ENCODE results near the gene MAP1LC3B.

MAP1LC3B gene

DNA sequence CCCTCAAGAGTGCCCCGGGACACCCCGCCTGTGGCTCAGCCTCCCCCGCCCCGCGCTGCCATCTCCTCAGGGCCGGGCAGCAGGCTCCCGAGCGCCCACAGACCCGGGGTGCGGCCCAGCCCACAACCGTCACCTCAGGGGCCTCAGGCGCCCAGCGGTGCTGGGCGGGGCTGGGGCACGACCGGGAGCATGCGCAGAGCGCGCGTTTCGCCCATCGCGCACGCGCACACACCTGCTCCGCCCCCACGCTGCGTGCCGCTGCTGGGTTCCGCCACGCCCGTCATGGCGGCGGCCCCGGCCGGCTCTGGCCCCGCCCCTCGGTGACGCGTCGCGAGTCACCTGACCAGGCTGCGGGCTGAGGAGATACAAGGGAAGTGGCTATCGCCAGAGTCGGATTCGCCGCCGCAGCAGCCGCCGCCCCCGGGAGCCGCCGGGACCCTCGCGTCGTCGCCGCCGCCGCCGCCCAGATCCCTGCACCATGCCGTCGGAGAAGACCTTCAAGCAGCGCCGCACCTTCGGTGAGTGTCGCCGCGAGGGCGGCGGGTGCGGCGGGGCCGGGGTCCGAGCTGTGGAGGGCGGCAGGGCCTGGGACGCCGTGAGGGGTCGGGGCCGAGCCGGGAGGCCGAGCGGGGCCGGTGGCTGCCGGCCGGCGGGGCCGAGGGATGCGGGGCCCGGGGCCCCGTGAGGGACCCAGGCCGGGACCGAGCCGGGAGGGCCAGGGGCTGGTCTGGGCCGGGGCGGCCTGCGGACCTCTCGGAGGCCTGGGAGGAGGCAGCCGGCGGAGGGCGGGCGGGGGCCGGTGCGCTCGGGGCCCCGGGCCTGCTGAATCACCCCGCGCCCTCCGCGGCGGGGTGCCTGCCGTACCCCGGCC lies at the start of gene MAP1LC3B:
TSS of gene MAP1LC3B (plus strand) at position 387 of the 871 bp plus-strand sequence. CDS start at position 479, 92 bp downstream.
- DNase-seq: peak; percentile 99

DNA sequence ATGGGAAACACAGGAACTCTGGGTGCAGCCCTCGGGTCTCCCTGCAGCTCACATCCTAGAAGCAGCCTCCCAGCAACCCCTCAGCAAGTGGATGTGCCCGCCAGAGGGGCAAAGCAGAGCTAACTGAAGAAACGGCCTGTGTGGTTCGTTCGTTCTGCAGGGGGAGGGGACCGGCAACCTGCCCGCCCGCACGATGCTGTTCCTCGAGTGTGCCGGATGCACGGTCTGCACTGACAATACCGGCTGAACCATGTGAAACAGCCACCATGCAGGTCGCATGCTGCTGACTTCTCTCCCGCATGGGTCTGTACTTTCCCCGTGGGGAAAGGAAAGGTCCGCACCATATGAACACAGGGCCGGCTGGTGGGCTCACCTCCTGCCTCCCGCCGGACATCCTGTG lies 49.6 kb upstream of the MAP1LC3B start:
- DNase-seq: no peak

DNA sequence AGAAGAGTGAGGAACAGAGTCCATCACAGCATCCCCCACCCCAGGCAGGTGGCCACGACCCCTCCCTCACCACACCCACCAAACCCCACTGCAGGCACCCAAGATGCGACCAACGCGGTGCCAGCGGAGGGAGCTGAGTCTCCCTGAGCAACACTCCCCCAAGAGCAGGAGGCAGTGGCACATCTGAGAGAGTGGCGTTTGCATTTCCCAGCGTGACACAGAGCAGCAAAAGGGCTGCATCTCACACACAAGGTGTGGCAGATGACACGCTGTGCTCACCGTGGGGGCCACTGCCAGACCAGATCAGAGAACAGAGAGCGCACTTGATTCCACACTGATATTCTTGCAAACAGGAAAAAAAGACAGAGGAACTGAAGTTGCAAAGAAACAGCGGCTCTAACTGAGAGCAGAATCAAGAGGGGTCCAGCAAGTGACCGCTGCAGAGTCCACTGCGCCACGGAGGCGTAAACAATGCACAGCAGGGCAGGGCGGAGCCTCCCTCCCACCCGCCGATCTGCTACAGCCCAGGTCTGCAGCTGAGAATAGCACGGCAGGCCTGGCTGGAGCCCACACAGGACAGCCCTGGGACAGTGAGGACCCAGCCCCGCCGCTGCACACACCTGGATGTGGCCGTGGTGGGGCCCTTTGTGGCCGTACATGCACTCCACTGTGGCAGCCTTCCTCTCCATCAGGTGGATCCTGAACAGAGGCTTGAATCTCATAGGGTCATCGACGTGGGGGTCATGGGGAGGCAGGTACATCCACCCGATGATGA lies 49.0 kb upstream of the MAP1LC3B start:
- no peak for DNase-seq

DNA sequence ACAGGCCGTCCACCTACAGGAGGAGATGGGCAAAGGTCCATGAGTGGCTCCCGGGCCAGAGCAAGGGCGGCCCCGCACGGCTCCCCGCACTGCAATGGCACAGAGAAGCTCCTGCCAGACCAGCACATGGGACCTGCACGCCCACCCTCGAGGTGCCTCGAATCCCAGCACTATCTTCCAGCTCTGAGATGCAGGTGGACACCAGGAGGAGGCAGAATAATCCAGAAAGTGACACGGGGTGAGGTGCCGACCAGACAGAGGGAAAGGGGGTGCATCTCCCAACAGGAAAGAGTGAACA lies 48.4 kb upstream of the MAP1LC3B start:
- DNase-seq: no peak

DNA sequence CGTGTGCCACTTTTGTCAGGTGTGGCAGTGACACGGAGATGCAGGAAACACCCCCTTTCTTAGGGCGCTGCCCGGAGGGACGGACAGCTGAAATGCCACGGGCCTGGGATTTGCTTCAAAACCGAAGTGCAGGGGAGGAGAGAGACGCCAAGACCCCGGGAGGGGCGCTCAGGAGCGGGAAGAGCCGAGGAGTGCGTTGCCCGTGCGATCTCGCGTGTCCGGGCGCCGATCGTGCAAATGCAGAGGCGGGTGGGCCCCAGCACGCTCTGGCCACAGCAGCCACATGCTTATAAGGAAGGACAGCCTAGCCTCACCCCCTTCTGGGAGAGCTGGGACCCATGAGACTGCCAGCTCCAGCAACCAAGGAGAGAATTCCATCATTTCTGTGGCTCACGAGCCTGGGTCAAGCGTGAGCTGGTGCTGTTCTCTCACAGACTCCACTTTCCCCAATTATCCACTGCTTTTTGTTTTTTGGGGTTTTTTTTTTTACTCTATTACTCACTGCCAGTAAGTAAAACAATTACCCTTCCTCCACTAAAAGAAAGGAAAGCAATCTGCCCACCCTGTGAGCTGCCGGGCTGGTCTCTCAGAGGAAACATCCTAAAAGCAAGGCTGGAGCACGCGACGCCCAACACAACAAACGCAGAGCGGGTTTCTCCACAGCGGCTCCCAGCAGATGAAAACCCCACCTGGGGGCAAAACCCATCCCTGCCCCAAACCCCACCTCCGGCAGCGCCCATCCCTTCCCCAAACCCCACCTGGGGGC lies 47.8 kb upstream of the MAP1LC3B start:
- no peak for DNase-seq

DNA sequence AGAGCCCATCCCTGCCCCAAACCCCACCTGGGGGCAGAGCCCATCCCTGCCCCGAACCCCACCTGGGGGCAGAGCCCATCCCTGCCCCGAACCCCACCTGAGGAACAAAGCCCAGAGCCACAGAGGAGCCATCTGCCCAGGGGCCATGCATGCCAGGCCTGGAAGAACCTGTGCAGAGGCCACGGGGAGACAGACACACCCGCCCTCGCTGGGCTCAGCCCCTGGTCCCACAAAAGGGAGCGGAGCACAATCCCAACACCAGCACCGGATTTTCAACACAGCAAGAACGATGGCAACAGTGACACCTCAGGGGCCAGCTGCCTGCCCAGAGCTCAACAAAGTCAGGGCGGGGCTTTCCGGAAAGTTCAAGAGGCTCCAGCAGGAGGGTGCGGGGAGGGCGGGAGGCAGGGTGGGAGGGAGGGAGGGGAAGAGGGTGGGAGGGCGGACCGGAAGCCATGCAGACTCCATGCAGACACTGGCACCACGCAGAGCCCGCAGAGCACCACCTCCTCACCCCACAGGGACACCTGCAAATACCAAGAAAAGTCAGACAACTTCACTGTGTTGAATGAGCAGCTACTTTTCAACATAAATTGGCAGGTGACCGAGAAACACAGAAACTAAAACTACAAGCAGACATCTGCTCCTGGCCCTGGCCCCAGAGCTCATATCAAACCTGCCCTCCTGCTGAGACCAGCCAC lies 47.1 kb upstream of the MAP1LC3B start:
- peak; percentile 67 for DNase-seq

DNA sequence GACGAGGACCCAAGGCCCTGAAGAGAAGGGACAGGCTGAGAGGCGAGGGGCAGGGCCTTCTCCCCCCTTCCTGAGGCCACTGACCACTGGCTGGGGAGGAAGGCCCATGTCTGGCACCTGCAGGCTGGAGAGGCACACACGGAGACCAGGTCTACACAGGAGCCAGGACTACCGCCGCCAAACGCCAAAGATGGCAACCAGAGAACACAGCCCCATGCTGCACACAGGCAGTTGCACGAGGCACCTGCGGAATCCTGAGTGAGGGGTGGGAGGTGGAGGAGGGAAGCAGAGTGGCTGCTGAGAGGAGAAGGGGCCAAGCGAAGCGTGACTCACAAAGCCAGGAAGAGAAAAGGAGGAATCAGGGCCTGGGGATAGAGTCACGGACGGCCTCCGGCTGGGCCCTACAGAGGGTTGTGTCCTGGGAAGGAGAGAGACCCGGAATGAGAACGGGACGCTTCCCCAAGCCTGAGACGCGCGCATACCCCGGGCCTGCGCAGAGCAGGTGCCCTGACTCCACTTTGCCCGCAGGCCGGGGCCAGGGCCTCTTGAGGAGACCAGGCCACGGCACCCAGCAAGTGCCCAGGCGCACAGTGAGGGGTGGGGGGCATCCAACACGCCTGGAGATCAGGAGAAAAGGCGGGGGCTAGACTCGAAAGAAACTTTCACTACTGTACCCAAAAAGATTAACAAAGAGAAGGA lies 46.3 kb upstream of the MAP1LC3B start:
- no peak for DNase-seq

DNA sequence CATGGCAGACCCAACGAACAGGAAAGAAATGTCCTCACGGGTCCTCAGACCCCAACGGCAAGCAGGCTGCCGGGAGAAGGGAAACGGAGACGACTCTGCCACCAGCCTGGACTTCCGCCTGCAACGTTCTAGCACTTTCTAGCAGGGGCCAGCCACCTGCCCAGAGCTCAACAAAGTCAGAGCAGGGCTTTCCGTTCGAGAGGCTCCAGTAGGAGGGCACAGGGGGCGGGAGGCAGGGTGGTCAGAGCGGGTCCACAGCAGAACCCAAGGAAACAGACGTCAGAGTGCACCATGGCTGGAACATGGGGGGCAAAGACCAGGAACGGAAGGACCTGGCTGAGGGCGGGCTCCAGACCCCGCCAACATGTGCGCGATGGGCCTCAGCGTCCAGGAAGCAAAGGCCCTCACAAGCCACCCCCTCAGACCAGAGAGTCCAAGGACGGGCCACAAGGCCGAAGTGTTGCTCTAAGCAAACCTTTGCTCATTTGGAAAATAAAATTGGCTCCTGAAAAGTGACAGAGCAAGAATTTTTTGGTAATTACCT lies 45.5 kb upstream of the MAP1LC3B start:
- no peak for DNase-seq

DNA sequence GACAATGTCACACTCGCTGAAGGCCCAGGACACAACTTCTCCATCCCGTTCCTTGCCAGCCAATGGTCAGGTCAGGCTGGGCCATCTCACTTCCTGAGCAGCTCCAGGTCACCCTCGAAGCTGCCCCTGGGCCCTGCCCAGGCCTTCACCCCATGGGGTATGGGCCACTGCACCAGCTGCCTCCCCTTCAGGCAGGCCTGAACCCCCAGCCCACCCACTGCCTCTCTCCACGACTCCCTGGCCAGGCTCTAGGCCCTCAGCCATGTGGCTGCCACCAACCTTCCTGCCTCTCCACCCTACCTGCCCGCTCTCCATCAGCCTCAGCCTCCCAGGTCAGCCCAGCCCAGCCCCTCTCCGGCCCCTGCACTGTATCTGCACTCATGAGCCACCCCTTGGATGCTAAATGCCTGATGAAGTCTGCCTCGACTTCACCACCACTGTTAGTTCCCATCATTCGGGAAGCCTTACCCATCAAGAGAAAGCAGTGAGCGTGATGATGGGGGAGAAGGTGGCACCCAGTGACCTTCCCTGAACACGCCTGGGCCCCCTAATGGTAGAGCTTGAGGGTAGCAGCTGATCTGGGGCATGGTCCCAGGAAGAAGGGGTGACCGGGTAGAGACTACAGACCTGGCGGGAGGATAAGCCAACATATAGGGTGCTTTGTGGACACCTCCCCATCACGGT lies 44.1 kb upstream of the MAP1LC3B start:
- DNase-seq: no peak

DNA sequence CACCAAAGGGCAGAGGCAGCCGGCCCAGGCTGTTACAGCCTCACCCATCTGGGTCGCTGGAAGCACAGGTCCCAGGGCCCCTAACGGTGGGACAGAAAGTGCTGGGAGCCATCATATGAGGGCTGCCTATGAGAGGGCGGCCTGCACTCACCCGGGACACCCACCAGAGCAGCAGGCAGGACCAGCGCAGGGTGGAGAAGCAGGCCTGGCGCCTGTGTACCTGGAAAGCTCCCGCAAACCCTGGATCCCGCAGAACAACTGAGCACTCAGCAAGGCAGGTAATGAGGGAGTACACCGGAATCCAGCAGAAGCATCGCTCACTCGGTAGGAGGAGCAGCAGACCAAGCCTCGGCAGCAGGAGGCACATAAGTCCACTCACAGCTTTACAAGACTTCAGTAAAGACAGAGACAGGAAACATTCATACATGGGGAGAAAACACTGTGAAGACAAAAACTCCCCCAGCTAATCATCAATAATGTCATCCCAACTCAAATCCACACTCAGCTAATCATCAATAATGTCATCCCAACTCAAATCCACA lies 43.4 kb upstream of the MAP1LC3B start:
- no peak for DNase-seq

DNA sequence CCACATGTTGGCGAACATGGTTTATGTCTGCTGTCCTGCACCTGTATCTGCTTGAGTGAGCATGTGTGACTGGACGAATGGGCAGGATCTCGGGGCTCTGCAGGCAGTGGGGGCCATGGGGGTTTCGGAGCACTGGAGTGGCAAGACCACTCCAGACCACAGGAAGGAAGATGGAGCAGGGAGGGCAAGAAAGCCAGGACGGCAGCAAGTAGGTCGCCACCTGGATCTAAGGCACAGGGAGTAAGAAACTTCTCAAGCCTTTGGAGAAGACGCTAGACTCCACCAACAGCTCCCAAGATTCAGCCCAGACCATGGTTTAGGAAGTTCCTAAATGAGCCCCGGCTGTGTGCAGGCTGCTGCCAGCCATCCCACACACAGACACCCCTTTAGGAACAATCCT lies 42.1 kb upstream of the MAP1LC3B start:
- no peak for DNase-seq

DNA sequence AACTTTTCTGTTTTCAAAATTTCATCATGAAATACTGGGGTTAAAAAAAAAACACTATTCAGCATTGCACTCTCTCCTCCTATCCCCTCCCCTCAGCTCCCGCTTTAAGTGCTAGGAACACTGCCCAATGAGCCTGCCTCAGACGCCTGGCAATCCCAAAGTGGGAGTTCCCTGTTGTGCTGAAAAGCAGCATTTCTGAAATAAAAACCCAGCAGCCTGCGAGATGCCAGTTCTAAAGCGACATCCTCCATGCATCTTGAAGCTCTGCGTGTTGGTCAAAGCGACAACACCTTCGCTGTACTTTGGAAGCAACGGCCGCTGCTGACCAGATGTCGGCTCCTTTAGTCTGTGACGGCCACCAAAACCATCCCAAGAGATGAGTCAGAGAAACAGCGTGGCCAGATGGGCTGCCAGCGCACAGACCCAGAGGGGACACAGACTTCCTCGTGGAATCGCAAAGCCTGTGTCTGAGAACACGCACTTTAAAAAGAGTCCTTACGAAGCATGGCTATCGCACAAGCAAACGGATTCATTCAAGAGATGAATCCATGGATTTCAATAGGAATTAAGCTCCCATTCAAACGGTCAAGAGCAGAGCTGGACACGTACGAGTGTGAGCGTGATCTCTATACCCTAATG lies 41.3 kb upstream of the MAP1LC3B start:
- no peak for DNase-seq

DNA sequence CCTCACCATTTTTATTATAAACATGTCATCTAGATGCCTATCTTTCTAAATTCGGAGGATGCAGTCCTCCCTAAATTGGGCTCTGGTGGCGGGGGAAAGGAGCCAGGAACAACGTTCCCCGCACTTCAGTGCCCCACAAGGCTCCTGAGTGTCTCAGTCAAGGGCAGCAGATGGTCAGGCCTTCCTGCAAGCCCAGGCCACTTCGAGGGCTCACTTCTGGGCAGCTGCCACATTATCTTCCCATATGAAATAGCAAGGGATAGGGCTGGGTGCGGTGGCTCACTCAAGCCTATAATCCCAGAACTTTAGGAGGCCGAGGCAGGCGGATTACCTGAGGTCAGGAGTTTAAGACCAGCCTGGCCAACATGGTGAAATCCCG lies 40.8 kb upstream of the MAP1LC3B start:
- DNase-seq: no peak

DNA sequence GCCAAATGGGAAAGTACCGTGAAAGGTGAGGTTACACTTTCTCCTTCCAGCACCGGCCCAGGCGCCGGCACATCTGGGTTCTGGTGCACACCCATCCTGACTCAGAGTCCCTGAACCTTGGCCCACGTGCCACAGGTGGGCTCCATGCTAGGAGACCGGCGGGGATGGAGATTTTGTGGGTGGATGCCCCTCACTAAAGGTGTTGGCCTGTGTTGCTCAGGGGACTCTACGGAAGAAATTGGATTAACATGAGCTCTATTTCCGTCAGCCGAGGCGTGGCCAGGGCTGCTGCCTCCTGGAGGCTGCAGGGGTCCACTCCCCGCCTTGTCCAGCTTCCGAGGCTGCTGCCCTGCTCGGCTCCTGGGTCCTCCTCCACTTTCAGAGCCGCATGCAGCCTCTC lies 39.3 kb upstream of the MAP1LC3B start:
- no peak for DNase-seq

DNA sequence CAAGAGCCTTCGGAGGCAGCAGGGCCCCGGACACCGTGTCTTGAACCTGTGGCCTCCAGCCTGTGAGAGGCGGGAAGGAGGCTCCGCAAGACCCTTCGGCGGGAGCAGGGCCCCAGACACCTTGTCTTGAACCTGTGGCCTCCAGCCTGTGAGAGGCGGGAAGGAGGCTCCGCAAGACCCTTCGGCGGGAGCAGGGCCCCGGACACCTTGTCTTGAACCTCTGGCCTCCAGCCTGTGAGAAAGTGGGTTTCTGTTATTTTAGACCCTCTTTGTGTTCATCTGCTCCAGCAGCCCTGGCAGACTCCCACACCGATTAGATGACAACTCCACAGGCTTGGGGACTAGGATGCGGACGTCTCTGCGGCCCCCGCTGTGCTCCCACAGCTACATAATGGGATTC lies 38.5 kb upstream of the MAP1LC3B start:
- DNase-seq: no peak

DNA sequence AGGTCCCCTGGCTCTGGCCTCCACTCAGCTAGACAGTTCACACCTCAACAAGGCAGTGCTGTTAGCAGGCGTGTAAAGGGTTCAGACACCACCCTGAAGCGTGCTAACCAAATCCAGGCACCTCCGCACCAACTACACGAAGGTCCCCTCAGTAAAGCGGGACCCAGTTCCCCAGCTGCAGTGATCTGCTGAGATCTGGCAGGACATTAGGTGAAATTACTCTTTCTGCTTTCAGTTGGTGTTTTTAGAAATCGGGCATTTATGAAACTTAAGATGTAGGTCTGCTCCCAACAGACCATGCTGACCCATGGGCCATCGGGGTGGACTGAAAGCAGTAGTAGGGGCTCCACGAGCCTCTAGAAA lies 35.7 kb upstream of the MAP1LC3B start:
- no peak for DNase-seq

DNA sequence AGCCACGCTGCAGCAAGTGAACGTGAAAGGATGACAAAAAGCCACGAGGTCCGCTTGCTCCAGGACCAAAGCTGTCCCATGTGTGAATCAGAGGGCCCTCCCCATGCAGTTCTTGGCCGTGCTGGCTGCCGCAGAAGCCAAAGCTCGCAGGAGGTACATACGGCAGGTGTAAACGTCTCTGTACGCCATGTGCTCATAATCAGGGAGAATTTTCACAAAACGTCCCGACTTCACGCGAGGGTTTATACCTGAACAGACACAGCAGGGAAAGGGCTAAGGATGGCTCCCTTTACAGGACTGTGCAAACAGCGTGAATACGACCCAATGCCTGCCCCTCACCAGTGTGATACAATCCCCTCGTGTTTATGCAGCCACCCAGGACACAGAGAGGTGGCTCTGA lies 33.9 kb upstream of the MAP1LC3B start:
- no peak for DNase-seq

DNA sequence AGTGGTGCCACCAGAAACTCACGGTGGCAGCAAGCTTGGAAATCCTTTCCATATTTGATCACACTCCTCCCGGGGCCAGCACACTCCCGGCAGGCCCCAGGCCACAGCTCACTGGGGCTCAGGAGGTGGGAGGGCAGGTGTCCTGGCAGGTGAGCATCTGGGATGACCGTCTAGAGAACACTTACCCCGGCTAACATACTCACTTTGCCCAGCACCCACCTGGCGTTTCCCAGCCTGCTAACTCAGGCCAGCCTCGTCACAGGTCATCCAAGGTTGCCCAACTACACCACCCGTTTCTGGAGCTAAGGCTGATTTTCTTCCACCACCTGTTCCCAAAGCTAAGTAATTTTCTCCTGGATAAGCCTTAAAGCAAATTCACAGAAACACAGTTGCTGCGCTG lies 33.4 kb upstream of the MAP1LC3B start:
- DNase-seq: no peak

DNA sequence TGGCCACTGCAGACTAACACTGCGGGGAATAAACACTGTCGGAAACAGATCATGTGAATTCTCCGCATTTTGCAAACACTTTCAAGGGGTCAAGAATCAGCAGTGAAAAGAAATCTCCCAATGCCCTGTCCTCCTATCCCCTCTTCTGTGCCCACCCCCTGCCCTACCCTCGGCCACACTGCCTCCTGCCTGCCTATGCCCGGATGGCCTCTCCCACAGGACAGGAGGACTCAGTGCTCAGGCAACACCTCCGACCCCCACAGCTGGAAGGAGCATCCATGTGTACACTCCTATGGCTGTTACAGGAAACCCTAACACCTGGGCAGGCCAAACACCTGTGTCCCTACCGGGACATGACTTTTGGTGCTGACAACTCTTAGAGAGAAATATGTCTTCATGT lies 33.0 kb upstream of the MAP1LC3B start:
- DNase-seq: no peak

DNA sequence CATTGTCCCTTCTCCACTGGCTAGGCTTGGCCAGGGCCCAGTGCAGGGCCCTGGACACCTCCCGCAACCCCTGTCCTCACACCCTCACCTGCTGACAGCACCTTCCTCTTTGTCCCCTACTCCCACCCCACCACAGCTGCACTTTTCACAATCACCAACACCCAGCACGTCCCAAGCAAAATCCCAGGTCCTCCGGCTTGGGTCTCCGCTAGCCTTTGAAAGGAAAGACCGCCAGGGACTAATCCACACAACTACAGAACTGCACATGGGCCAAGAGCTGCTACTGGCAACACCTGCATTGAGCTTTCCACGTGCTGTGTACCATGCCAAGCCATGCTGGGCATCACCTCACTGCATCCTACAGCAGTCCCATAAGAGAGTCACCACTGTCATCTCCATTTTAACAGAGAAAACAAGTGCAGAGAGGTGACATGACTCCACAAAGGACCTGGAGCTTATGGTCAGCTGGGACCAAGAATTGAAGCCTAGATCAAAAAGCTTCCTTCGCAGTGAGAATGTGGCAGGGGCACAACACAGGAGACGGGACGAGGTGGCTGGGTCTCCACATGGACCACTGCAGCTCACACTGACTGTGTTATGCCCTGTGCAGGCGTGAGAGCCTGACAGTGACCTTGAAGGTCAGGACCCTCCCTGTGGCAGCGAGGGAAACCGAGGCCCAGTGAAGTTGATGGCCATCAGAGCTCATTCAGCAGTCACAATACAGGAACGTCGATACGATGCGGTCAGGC lies 31.1 kb upstream of the MAP1LC3B start:
- no peak for DNase-seq

Measured in activated CD8-positive, alpha-beta memory T cell treated with anti-CD3 and anti-CD28 coated beads for 24 hours (primary cell).